GM06990 (cell line): Measurements from ENCODE around the gene DCUN1D2.

Source experiments
- DNase-seq: peaks from one replicate; pipeline ENCODE4 v3.0.0-alpha.2; 2011; ENCODE audit not compliant: insufficient read length; ENCODE audit errors: extremely low read depth
- H3K27me3 ChIP-seq: replicated peaks from 2 replicates; pipeline ENCODE4 v1.6.0; 2011; ENCODE audit warnings: low read length; ENCODE audit not compliant: control insufficient read depth, insufficient read depth
- H3K36me3 ChIP-seq: 2 replicates; pipeline ENCODE4 v1.5.1; 2011; ENCODE audit warnings: low read length; ENCODE audit not compliant: control insufficient read depth, insufficient read depth
- H3K4me3 ChIP-seq: replicated peaks from 2 replicates; pipeline ENCODE4 v1.5.1; 2011; ENCODE audit warnings: low read depth, mild to moderate bottlenecking, control low read depth, low read length
- TF ChIP-seq, protein P1 (sequence below): IDR thresholded peaks from 2 replicates; pipeline ENCODE4 v1.5.1; 2011; ENCODE audit warnings: low read length, control low read depth, mild to moderate bottlenecking, inconsistent platforms; ENCODE audit not compliant: insufficient read depth, poor library complexity, severe bottlenecking

Gene DCUN1D2

DNA sequence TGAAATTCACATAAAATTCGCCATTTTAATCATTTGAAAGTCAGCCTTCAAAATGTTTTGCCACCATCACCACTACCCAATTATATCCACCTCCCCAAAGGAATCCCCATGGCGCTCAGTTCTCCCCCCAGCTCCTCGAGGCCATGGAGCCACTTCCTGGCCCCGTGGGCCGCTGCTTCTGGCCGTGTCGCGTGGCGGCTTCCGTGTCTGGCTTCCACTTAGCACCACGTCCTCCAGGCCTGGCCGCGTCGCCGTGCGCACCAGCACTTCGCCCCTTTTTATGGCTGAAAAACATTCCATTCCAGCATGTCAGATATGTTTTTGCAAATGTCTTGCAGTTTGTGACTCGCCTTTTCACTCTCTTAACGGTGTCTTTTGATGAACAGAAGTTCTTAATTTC is 46.7 kb upstream of the DCUN1D2 start:
- H3K27me3 ChIP-seq = no peaks in the 10 kb centered on the region
- TF ChIP-seq, protein P1, sequence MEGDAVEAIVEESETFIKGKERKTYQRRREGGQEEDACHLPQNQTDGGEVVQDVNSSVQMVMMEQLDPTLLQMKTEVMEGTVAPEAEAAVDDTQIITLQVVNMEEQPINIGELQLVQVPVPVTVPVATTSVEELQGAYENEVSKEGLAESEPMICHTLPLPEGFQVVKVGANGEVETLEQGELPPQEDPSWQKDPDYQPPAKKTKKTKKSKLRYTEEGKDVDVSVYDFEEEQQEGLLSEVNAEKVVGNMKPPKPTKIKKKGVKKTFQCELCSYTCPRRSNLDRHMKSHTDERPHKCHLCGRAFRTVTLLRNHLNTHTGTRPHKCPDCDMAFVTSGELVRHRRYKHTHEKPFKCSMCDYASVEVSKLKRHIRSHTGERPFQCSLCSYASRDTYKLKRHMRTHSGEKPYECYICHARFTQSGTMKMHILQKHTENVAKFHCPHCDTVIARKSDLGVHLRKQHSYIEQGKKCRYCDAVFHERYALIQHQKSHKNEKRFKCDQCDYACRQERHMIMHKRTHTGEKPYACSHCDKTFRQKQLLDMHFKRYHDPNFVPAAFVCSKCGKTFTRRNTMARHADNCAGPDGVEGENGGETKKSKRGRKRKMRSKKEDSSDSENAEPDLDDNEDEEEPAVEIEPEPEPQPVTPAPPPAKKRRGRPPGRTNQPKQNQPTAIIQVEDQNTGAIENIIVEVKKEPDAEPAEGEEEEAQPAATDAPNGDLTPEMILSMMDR = no peak
- DNase-seq = no peak
- H3K4me3 ChIP-seq = no peak overlapping the region
- H3K36me3 ChIP-seq = no peaks in the 10 kb centered on the region; the same call in none of the 2 replicates

GRCh38 chr13:113536461-113537110 is 46.1 kb upstream of the DCUN1D2 start:
- Histone ChIP-seq H3K27me3 (no peaks in the 10 kb centered on the region), H3K4me3 (no peak overlapping the region), H3K36me3 (peaks cover 3% of the 10 kb centered on the region)
- TF ChIP-seq, protein P1 = no peak
- no peak for DNase-seq

- Histone ChIP-seq H3K4me3 (no peak overlapping the region), H3K36me3 (peaks cover 4% of the 10 kb centered on the region), H3K27me3 (no peaks in the 10 kb centered on the region)
- DNase-seq = no peak
- TF ChIP-seq, protein P1 = no peak
Observed at GRCh38 chr13:113535381-113535781, 44.9 kb upstream of the DCUN1D2 start.

DNA sequence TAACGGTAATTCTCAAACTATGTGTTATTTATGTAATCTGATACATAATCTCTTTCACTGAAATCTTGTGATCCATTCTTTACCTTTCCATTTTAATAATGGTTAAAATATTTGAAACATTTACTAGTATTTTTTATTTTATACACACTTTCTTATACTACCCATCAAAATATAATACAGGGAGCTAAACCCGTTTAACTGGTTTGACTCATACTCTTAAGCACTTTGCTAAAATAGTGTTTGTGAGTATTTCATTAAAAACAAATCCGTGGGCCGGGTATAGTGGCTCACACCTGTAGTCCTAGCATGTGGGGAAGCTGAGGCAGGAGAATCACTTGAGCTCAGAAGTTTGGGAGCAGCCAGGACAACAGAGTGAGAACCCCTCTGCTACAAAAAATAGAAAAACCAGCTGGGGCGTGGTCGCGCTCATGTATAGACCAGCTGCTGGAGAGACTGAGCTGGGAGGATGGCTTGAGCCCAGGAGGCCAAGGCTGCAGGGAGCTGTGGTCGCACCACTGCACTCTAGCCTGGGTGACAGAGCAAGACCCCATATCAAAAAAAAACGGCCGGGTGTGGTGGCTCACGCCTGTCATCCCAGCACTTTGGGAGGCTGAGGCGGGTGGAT is 43.8 kb upstream of the DCUN1D2 start:
- no peaks in the 10 kb centered on the region for H3K27me3 ChIP-seq
- TF ChIP-seq, protein P1 = no peak
- no peak for DNase-seq
- peaks cover 4% of the 10 kb centered on the region; the same call in 1 of the 2 replicates for H3K36me3 ChIP-seq
- H3K4me3 ChIP-seq = no peak overlapping the region

DNA sequence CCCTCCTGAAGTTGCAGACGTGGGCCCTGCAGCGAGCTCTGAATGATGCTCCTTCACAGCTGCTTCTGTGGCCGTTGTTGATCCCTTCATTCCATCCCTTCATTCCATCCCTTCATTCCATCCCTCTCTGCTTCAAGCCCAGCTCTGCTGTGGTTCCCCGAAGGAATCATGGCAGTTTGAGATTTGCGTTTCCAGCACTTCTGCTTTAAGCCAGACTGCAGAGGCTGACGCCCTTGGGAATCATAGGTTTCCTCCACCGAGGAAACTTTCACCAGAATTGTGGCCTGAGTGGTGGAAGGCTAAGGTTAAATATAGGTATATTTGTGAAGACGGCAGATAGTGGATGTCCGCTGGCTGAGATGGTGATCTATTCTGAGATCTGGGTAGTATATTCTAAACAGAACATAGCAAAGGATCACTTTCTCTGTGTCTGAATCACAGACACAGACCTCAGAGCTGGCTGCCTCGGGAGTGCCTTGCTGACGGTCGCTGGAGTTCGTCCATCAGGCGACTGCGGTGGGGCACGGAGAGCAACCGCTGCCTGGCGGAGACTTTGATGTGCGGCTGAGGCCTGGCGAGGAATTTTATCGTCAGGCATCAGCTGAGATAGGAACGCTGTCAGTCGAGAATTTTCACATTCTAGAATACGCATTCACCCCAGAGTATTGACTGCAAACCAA is 42.8 kb upstream of the DCUN1D2 start:
- TF ChIP-seq, protein P1 = no peak
- Histone ChIP-seq H3K36me3 (peaks cover 6% of the 10 kb centered on the region), H3K27me3 (no peaks in the 10 kb centered on the region), H3K4me3 (no peak overlapping the region)
- no peak for DNase-seq
